Measurements from ENCODE around the gene AFAP1L2.

DNA sequence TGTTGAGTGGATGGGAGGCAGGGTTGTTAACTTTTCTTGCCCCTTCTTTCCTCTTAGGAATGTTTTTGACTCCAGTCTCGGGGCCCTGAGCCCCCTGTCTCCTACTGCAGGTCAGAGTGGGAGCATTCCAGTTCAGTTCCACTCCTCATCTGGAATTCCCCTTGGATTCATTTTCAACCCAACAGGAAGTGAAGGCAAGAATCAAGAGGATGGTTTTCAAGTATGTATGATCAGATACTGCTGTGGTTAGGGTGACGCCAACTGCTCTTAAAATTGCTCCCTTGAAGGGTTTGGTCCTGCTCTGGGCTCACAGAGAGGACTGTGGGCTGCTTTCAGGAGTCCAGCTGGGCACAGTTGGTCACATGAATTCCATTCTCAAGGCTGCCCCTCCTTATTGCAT, 143.2 kb downstream of the AFAP1L2 start:
- peak in 1 of 3 donors; percentile 16 for TF ChIP-seq POLR2A (IDR thresholded peaks at IDR 0.05)
- TF ChIP-seq, protein P1, sequence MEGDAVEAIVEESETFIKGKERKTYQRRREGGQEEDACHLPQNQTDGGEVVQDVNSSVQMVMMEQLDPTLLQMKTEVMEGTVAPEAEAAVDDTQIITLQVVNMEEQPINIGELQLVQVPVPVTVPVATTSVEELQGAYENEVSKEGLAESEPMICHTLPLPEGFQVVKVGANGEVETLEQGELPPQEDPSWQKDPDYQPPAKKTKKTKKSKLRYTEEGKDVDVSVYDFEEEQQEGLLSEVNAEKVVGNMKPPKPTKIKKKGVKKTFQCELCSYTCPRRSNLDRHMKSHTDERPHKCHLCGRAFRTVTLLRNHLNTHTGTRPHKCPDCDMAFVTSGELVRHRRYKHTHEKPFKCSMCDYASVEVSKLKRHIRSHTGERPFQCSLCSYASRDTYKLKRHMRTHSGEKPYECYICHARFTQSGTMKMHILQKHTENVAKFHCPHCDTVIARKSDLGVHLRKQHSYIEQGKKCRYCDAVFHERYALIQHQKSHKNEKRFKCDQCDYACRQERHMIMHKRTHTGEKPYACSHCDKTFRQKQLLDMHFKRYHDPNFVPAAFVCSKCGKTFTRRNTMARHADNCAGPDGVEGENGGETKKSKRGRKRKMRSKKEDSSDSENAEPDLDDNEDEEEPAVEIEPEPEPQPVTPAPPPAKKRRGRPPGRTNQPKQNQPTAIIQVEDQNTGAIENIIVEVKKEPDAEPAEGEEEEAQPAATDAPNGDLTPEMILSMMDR (IDR thresholded peaks at IDR 0.05) = no peak

Data from body of pancreas (tissue), 4 donors.